Endothelial cell (in vitro differentiated cells): Measurements from ENCODE around the gene FLT1. TPM values are rescaled to one million over a fixed set of nuclear protein-coding genes. Genes with fewer than 3 reads are reported as not detected.

Experiments
- DNase-seq: peaks from one replicate; pipeline ENCODE4 v3.0.0; 2021; ENCODE audit warnings: low spot score
- H3K27ac Mint-ChIP-seq: one replicate; pipeline ENCODE4 v1.8.0; 2021; ENCODE audit warnings: mixed read lengths, inconsistent platforms; ENCODE audit not compliant: unreplicated experiment
- H3K27me3 Mint-ChIP-seq: one replicate; pipeline ENCODE4 v1.8.0; 2021; ENCODE audit warnings: mild to moderate bottlenecking, moderate library complexity, mixed read lengths, inconsistent platforms; ENCODE audit not compliant: unreplicated experiment
- H3K36me3 Mint-ChIP-seq: one replicate; pipeline ENCODE4 v1.8.0; 2021; ENCODE audit warnings: mild to moderate bottlenecking, low read depth, mixed read lengths, inconsistent platforms; ENCODE audit not compliant: unreplicated experiment
- H3K4me1 Mint-ChIP-seq: one replicate; pipeline ENCODE4 v1.8.0; 2021; ENCODE audit warnings: mild to moderate bottlenecking, mixed read lengths, inconsistent platforms; ENCODE audit not compliant: unreplicated experiment
- H3K4me3 Mint-ChIP-seq: one replicate; pipeline ENCODE4 v1.8.0; 2021; ENCODE audit warnings: mild to moderate bottlenecking, mixed read lengths, inconsistent platforms; ENCODE audit not compliant: unreplicated experiment
- H3K9me3 Mint-ChIP-seq: one replicate; pipeline ENCODE4 v1.8.0; 2021; ENCODE audit warnings: mixed read lengths, inconsistent platforms; ENCODE audit not compliant: unreplicated experiment
- CTCF ChIP-seq: fragments of 200-600 bp; sonication (generic); IDR thresholded peaks from one replicate; pipeline ENCODE4 v1.5.0; 2021; ENCODE audit warnings: antibody characterized with exemption; ENCODE audit not compliant: unreplicated experiment
- total RNA-seq: library from RNA; stranded (reverse); fragmentation: NEBNext Ultra II Directional; extraction: Animal tissue kit (Norgen Biotek cat#: 25700); gene quantifications from one replicate; pipeline ENCODE4 v1.2.1, GENCODE V29; 2021; ENCODE audit not compliant: unreplicated experiment

Gene FLT1
- total RNA-seq, 1 donor from 2014 or later: 759 TPM

DNA sequence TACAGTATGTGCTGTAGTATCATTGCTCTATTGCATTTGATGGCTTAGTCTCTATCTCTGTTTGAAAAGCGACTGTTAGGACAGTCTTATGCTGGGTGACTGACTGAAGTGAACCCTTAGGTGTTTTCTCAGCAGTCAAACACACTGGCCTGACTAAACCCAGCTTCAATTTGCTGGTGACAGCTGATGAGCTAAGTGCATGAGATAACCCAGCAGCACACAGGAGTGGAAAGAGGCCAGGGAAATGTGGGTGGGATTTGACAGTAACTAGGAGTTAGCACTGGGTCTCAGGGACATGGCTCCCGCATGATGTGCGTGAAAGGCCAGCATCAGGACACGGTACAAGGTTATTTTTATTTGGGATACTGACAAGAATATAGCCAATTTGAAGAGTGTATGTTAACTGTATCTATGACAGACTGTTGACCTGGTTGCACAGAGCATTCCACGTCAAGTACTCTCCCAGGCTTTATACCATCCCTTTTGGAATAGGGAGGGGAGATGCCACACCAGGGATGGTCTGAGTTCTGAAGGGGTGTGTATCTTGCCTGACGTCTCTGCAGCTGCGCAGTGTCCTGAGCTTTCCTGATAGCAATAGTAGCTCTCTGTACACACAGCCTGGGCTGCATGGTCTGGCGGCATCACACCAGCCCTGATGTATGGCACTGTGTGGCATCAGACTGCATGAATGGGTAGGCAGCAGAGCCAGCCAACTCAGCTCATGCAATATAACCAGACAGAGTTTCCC is 144.8 kb downstream of the FLT1 start:
- H3K9me3 Mint-ChIP-seq: no peaks in the 10 kb centered on the region
- peaks cover 75% of the 10 kb centered on the region for H3K4me1 Mint-ChIP-seq
- H3K36me3 Mint-ChIP-seq: peaks cover 74% of the 10 kb centered on the region
- H3K27me3 Mint-ChIP-seq: peaks cover 12% of the 10 kb centered on the region
- DNase-seq: no peak
- H3K4me3 Mint-ChIP-seq: peak overlapping the region; percentile 39
- TF ChIP-seq CTCF: no peak
- peak overlapping the region; percentile 3 for H3K27ac Mint-ChIP-seq

DNA sequence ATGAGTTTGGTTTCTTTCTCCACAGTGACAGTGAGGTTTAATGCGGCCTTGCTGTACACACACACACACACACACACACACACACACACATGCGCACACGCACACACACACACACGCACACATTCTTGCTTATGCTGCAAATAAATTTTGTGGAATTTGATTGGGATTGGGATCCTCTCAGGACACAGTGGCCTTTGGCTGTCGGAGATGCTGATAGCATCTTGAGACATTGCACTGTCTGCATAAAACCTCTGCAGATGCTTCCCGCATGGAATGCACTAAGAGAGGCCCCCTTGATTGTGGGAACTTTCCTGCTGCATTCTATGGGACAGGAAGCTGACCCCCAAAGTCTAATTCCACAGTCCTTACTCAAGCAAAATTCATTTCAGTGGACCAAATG is 145.6 kb downstream of the FLT1 start:
- Mint-ChIP-seq H3K4me1 (peaks cover 71% of the 10 kb centered on the region), H3K27ac (no peak overlapping the region), H3K9me3 (no peaks in the 10 kb centered on the region), H3K36me3 (peaks cover 72% of the 10 kb centered on the region), H3K27me3 (peaks cover 14% of the 10 kb centered on the region), H3K4me3 (no peak overlapping the region)
- TF ChIP-seq CTCF: no peak
- DNase-seq: no peak

DNA sequence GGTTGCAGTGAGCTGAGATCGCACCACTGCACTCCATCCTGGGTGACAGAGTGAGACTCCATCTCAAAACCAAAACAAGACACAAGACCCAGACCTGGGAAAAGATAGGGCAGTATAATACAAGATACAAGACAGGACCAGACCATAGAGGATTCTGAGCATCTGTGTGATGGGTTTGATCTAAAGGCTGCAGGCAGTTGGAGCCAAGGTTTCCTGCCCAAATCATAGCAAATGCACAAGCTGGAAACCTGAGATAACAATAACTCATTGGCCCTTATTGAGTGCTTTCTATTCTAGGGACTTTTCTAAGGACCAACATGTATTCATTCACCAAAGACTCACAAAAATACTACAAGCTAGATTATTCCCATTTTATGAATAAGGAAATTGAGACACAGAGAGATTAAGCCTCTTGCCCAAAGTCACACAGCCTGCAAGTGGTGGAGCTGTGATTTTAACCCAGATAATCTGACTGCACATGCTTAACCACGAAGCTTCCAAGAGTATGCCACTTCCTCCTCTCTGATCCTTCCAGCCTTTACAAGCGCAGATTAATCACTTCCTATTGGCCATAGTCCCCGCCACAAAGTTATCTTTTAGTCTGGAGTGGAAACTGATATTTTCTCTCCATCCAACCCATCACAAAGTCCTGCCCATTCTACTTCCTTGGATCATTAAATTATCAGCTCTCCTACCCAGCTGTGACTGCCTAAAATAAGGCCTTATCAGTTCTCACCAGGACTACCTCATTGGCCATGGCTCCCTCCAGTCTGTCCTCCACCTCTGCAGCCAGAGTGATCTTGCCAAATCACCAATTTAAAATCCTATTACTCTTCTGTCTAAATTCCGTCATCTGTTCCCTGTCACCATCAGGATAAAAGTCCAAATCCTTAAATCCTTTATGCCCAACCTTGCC is 147.2 kb downstream of the FLT1 start:
- TF ChIP-seq CTCF: no peak
- Mint-ChIP-seq H3K4me1 (peaks cover 61% of the 10 kb centered on the region), H3K9me3 (no peaks in the 10 kb centered on the region), H3K27ac (no peak overlapping the region), H3K36me3 (peaks cover 74% of the 10 kb centered on the region), H3K4me3 (peak overlapping the region; percentile 18), H3K27me3 (peaks cover 14% of the 10 kb centered on the region)
- no peak for DNase-seq

DNA sequence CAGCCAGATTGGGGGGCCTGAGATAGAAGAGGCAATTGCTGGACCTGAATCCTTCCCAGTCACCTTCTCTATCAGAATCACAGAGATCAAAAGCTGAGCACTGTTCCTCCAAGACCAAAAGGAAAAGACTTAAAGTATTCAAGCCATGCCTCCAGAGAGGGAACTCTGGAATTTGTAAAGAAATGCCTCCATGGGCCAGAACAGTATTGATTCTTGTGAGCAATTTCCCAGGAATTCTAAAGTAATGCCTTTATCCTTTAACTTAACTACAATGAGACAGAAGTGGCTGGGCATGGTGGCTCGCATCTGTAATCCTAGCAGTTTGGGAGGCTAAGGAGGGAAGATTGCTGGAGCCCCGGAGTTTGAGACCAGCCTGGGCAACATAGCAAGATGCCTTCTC is 148.8 kb downstream of the FLT1 start:
- no peak for DNase-seq
- H3K36me3 Mint-ChIP-seq: peaks cover 70% of the 10 kb centered on the region
- no peaks in the 10 kb centered on the region for H3K9me3 Mint-ChIP-seq
- H3K4me1 Mint-ChIP-seq: peaks cover 50% of the 10 kb centered on the region
- no peak overlapping the region for H3K4me3 Mint-ChIP-seq
- no peak overlapping the region for H3K27ac Mint-ChIP-seq
- peaks cover 14% of the 10 kb centered on the region for H3K27me3 Mint-ChIP-seq
- TF ChIP-seq CTCF: no peak
